Cardiac muscle cell (in vitro differentiated cells and primary cell): Measurements from ENCODE around the gene SERPINB1. TPM values are rescaled to one million over a fixed set of nuclear protein-coding genes. Genes with fewer than 3 reads are reported as not detected.
"Not testable (repeated sequence)": the region's sequence is repeated elsewhere in the genome, so short reads cannot be mapped to it uniquely, and the experiment has no call there.

ENCODE experiments used
- DNase-seq, 2 donors: peaks; one replicate each; pipeline versions ENCODE4 v3.0.0 to v3.0.0-alpha.2; 2010 to 2017; ENCODE audit warnings: low read depth in 1 of 2, low spot score in 1 of 2
- H3K27ac ChIP-seq: fragments of 200-600 bp; sonication (generic); 2 replicates; pipeline ENCODE4 v1.5.1; 2016
- H3K27me3 ChIP-seq: fragments of 200-600 bp; sonication (generic); 2 replicates; pipeline ENCODE4 v1.6.0; 2016; ENCODE audit warnings: control low read depth
- H3K36me3 ChIP-seq: fragments of 200-600 bp; sonication (generic); 2 replicates; pipeline ENCODE4 v1.5.1; 2016; ENCODE audit warnings: control low read depth
- H3K4me1 ChIP-seq: fragments of 200-600 bp; sonication (generic); 2 replicates; pipeline ENCODE4 v1.8.1; 2017; ENCODE audit warnings: low read depth, mild to moderate bottlenecking, mixed run types
- H3K4me3 ChIP-seq: fragments of 200-600 bp; sonication (generic); 2 replicates; pipeline ENCODE4 v1.5.1; 2016; ENCODE audit warnings: mild to moderate bottlenecking
- H3K9me3 ChIP-seq: fragments of 200-600 bp; sonication (generic); 2 replicates; pipeline ENCODE4 v1.5.1; 2017; ENCODE audit warnings: low read depth, mild to moderate bottlenecking, control low read depth
- CTCF ChIP-seq: IDR thresholded peaks from 2 replicates; pipeline ENCODE4 v1.5.1; 2012; ENCODE audit warnings: low read depth, mild to moderate bottlenecking, low read length
- polyA plus RNA-seq: library from polyadenylated mRNA; unstranded; fragments of >200 nt; fragmentation: Nextera tagmentation; extraction: Ambion mirVana; gene quantifications from 2 replicates; pipeline ENCODE4 v1.2.1, GENCODE V29; 2016
- total RNA-seq: library from RNA; depleted of rRNA; stranded (reverse); fragments of >200 nt; gene quantifications from 2 replicates; pipeline ENCODE4 v1.2.3, GENCODE V29; 2016

SERPINB1 gene
- total and polyA plus RNA-seq, 2 experiments from 2014 or later: 3.2 to 6.5 TPM

DNA sequence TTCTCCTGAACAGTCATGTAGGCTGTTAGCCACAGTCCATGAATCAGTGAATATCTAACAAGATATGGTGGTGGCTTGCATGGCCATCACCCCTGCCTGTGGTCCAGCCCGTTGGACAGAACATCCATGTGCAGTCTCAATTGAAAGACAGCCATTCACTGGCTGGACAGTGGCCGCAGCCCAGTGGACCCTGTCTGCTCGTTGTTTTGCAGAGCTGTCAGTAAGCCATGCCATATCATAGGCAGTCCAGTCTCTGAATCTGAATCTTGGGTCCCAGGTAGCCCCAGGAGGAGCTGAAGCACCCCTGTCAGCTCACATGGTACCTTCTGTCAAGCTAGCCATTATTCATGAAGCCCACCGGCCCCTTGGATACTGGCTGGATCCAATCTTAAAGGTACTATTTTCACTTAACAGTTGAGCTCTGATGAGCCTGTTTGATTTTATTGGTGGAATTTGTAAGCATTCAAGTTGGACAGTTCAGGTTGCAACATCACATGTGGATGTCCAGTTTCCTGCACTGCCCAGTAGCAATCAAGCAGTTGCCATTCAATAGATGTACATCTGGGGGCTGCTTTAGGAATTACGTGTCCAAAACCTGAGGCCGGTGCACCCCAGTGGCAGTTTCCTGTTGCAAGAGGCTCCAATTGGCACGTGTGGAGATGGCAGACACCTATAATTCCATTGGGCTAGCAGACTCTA lies 37.8 kb downstream of the SERPINB1 start:
- Histone ChIP-seq H3K4me3 (no peak overlapping the region), H3K36me3 (no peaks in the 10 kb centered on the region), H3K4me1 (peaks cover 20% of the 10 kb centered on the region), H3K27me3 (no peaks in the 10 kb centered on the region), H3K9me3 (no peaks in the 10 kb centered on the region), H3K27ac (no peak overlapping the region)
- DNase-seq: no peak
- TF ChIP-seq CTCF: no peak

DNA sequence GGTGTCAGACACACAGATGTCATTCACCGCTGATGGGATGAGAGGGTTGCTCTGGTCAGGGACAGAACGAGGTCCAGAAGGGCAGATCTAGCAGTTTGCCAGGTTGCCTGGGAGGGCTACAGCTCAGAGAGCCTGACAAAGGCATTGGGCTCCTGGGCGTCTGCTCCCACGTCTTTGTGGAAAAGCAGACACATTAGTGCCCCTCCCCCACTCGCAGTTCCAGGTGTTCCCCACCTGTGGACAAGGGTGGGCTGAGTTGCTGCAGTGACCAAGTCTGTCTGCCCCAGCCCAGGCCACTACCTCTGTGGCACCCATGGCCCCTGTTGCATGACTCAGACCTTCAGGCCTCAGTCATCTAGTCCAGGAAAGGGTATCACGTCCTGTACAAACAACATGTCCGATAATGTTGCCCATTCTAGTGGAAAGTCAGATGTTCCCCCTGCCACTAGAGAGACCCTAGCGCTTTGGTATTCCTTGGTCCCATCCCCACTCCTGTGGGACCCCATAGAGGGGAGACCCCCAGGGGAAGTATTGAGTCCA lies 39.1 kb downstream of the SERPINB1 start:
- no peak for DNase-seq
- TF ChIP-seq CTCF: no peak
- no peak overlapping the region for H3K27ac ChIP-seq
- H3K4me3 ChIP-seq: no peak overlapping the region
- no peaks in the 10 kb centered on the region for H3K27me3 ChIP-seq
- H3K9me3 ChIP-seq: no peaks in the 10 kb centered on the region
- peaks cover 16% of the 10 kb centered on the region for H3K4me1 ChIP-seq
- H3K36me3 ChIP-seq: no peaks in the 10 kb centered on the region

DNA sequence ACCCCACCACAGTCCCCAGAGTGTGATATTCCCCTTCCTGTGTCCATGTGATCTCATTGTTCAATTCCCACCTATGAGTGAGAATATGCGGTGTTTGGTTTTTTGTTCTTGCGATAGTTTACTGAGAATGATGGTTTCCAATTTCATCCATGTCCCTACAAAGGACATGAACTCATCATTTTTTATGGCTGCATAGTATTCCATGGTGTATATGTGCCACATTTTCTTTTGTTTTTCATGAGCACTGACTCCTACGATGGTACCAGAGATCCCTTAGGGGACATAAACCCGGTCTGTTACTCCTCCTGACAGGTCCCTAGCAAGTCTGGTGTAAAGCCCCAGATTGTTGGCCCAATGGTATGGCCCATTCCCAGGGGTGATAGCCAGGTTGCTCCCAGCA lies 40.0 kb downstream of the SERPINB1 start:
- H3K36me3 ChIP-seq, H3K27me3 ChIP-seq, H3K4me3 ChIP-seq, H3K9me3 ChIP-seq, H3K27ac ChIP-seq, DNase-seq: not testable (repeated sequence)
- peaks cover 19% of the 10 kb centered on the region for H3K4me1 ChIP-seq

DNA sequence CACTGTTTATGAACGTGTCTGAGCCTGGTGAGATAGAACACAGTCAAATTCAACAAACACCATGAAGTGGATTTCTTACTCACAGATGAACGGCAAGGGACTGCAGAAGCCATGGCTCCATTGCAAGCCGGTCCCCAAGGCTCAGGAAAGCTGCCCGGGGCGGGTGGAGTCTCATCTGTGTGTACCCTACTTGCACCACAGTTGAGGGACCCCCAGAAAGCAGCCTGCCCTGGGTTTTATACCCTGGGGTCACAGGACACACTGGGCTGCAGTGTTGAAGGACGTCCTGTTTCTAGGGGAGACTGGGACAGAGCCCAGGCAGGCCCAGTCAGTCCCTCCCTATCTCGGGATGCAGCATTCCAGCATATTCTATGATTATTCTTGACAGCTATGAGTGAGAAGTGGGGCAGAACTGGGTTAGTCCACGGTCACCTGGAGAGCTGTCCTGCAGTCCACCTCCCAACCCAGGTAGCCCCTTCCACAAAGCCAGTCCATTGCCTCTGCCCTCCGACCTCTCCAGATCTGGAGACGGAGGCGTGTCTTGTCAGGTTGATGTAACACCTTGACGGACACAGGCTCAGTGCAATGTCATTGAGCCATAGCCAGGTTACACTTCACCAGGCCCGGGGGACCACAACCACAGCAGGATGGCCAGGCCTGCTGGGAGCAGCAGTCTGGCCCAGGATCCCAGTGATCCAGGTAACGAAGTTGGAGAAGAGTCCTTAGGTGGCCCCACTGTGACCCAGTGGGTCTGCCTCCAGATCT lies 40.9 kb downstream of the SERPINB1 start:
- H3K27ac ChIP-seq: no peak overlapping the region
- TF ChIP-seq CTCF: no peak
- no peak for DNase-seq
- H3K27me3 ChIP-seq: no peaks in the 10 kb centered on the region
- H3K4me3 ChIP-seq: no peak overlapping the region
- H3K36me3 ChIP-seq: no peaks in the 10 kb centered on the region
- peaks cover 22% of the 10 kb centered on the region for H3K4me1 ChIP-seq
- H3K9me3 ChIP-seq: no peaks in the 10 kb centered on the region

GRCh38 chr6:2799936-2800527 lies 41.6 kb downstream of the SERPINB1 start:
- Histone ChIP-seq H3K27me3 (no peaks in the 10 kb centered on the region), H3K4me1 (peaks cover 26% of the 10 kb centered on the region), H3K9me3 (no peaks in the 10 kb centered on the region), H3K36me3 (no peaks in the 10 kb centered on the region), H3K4me3 (no peak overlapping the region), H3K27ac (peak overlapping the region; percentile 10)
- no peak for TF ChIP-seq CTCF
- DNase-seq: no peak
